Pulmonary artery endothelial cell (primary cell): ENCODE results near the gene PARP12. TPM values are rescaled to one million over a fixed set of nuclear protein-coding genes. Genes with fewer than 3 reads are reported as not detected.

ENCODE experiments used
- DNase-seq: peaks from one replicate; pipeline ENCODE4 v3.0.0-alpha.2; 2011; ENCODE audit warnings: low read depth, low spot score
- total RNA-seq: library from RNA; depleted of rRNA; stranded (reverse); fragments of >200 nt; gene quantifications from 2 replicates; pipeline ENCODE4 v1.2.3, GENCODE V29; 2014

Gene PARP12
- total RNA-seq, 1 donor from 2014 or later = 52.8 TPM

DNA sequence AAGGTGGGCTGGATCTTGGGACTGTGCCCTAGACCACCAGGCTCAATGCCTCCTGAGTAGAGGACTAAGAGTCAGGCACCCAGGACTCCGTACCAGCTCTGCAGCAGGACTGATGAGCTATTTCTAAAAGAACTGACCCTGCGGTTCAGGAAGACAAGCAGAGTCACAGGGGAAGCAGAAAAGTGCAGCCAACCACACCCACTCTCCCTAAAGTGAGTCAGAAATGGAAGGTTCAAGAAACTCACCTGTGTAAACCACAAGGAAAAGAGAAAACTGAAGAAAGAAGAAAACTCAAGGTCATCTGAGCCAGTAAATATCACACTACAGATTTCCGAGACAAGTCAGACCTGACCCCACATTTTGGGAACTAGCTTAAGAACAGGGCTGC lies 2.5 kb downstream of the PARP12 start:
- DNase-seq = no peak

DNA sequence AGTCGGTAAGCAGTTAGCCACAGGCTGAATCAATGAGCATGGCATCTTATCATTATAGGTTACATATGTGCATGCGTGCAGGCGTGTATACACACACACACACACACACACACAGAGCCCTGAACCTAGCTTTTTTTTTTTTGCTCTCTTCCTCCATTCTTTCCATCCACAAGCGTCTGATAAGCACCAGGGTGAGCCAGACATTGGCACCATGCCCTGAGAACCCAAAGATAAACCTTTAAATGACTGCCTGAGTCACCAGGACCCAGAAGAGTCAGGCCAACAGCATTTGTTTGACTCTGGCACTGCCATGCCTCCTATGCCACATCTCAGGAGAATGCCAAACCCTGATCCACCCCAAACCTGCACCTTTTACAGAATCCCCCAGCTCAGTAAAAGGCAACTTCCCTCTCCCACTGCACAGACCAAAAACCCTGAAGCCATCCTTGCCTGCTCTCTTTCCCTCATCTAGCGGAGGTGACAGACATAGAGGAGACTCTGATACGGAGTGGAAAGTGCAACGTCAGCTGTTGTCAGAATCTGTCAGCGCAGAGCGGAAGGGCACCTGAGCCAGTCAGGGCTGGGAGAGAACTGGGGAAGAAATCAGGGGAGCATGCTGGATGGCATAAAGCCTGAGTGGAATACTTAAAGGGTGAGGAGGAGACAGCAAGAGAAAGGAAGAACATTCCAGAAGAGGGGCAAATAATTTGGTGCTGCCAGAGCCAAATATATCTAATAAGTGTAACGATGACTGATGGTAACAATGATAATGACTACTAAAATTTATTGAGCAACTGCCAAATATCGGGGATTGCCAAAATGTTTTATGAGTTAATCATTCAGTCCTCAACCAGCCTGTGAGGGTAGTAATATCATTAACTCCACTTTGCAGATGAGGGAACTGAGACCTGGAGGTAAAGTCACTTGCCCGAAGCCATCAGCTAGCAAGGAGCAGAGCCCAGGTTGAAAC lies 3.2 kb downstream of the PARP12 start:
- peak; percentile 87 for DNase-seq

DNA sequence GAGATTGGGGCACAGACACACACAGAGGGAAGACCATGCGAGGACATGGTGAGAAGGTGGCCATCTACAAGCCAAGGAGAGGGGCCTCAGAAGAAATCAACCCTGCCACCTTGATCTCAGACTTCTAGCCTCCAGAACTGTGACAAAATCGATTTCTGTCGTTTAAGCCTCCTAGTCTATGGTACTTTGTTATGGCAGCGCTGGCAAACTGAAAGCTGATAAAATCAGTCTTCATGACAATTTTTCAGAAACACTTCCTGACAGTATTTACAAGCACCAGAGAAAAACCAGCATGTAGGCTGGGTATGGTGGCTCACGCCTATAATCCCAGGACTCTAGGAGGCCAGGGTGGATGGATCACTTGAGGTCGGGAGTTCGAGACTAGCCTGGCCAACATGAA lies 4.2 kb downstream of the PARP12 start:
- no peak for DNase-seq

DNA sequence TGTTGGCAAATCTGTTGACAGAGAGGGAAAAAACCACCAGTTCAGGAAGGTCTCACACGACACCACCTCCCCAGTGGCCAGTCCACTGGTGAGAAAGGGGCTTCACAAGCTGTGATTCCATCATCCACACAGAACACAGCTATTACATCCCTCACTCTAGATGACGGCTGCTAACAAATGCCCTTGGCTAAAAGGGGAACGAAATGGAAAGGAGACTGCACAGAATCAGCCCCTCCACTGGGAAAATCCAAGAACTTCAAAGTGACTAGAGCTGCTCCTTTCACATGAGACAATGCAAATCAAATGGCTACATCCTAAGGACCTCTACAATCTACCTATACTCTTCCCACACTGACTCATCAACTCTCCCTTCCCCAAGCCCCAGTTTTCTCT lies 5.6 kb downstream of the PARP12 start:
- no peak for DNase-seq

DNA sequence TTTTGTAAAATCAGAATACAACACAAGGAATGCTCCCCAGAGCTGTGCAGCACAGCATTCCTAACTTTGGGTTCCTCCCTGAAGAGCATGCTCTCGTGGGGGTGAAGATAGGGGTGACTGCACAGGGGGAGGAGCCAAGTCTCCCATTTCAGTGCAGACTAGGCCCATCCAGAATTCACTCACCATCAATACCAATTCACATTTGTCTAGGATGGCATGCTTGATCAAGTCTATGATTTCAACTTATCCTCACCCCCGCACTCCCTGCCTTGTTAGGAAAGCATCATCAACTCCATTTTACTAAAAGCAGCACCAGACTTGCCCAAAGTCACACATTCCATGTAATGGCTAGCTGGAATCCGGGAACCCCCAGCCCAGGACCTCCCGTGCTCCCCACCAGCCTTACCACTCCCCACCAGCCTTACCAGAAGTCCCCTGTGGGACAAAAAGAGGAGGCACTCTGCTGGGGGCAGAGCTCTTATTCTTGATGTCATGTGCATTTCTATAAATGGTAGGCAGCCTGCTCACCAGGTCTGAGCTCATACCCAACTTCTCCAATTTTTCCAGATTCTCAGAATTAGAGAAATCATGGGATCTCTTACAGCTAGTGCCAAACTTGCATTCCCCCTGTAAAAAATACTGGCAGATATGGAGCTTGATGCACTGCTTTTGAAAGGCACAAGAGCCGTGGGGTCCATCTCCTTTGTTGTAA lies 6.2 kb downstream of the PARP12 start:
- DNase-seq = no peak

DNA sequence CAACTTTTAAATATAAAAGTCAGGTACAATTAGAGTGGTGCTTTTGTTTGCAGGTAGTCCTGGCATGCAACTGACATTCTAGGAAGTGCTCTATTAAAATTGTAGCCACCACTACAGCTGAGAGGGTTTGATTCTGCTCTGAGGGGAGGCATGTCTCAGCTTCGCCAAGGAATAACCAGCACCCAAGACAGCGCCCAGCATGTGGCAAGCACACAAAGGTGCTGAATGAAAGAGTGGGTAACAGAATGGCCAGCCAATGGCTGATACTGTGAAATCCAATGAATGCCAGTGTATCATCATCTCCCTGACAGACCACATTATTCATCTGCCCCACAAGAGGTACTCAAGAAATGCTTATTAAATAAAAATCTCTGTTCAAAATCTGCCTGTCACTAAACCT lies 6.9 kb downstream of the PARP12 start:
- no peak for DNase-seq

DNA sequence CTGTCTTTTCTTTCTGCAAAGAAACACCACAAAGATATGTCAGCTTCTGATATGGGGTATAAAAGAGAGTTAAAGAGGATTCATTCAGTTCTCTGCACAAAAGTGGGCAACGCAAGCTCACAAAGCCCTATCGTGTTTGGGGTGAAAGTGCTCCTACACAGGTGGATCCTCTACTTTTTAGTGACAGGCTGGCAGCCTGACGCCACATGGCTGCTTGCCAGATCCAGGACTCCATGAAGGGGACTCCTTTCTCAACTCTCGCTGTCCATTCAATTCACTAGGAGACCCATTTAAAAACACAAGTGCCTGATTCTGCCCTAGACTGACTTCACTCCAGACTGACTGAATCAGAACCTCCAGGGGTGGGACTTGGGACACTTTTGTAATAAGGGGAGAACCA lies 8.0 kb downstream of the PARP12 start:
- DNase-seq = no peak

DNA sequence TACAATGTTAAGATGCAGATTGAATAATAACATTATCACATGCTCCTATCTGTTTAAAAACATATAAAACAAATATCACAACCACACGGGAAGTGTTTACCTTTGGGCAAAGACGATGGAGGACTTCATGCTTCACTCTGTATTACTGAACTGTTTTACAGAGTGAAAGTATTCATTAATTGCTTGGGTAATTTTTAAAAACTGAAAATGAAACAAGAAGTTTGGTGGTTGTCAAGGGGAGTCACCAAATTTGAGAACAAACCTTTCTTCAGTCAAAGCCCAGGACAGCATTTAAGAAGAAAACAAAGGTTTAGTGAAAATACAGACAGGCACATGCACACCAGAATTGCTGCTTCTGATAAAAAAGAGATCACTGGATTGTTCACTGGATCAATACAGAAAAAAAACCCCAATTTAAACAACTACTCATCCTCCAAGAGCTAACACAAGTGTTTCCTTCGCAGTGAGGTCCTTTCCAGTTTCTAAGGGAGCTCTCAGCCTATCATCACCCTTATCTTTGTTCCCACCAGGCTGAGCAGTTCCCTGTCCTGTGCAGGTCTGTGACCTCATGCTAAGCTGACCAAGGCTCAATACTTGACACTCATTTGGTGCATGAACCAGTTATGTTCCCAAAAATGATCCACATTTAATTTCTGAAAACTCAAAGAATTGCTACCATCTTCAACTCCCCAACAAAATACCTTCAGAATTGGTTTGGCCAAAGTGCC lies 8.8 kb downstream of the PARP12 start:
- DNase-seq = no peak

DNA sequence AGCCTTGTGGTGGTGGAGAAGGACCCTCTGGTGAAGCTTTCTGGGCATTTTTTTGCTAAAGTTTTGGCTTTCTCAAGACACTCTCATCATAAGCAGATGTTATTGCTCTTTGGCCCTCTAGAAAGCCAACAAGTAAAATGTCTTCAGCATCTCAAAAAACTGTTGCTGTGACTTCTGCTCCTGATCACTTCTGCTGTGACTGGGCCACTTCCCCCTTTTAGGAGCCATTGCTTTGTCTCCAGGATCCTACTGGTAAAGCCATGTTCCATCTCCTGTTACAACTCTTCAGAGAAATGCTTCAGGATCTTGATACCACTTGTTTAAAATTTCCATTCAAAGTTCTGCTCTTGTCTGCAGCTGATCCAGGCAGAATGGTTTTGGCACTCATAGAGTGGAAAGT lies 10.9 kb downstream of the PARP12 start:
- DNase-seq = no peak

DNA sequence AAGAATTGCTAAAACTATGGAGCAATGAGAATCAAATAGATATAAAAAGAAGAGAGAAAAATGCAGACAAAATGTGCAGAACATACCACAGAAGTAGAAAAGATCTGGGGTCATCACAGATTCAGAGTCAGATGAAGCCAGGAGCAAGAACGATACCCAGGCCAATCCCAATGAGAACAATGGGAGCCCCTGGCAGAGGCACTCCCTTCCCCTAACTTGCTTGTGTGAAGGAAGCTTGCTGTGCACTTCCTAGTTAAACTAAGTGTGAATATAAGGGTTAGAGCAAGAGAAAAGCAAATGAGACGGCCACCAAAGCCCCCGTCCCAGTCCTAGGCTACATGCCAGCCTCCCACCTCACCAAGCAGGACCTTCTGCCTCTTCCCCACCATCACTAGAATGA lies 12.7 kb downstream of the PARP12 start:
- no peak for DNase-seq

DNA sequence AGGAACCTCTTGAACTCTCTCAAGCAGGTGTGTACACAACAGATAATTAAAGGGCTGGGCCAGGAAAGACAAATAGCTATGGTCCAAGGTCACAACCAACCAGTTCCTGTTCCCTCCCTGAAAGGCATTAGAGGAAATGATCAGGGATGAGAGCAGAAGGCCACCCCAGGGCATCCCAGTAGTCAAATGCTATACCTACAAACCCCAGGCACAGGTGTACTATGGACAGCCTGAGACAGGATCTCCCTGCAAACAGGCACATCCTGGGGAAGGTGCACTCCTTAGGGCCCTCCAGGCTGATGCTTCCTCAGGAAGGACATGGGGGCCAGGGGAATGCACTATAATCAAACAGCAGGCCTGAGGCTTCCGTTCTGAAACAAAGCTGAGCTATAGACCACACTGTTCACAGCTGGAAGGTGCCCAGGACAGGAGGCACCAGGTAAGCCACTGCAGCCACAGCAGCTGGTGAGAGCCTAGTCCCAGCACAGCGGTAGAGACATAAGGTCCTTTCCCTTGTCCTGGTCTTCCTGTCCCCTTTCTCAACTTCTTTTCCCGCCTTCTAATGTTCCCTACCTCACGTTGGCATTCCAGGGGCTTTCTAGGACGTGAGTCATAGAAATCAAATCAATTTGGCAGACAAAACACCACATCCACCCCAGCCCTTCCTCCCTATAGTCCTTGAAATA lies 13.3 kb downstream of the PARP12 start:
- no peak for DNase-seq

DNA sequence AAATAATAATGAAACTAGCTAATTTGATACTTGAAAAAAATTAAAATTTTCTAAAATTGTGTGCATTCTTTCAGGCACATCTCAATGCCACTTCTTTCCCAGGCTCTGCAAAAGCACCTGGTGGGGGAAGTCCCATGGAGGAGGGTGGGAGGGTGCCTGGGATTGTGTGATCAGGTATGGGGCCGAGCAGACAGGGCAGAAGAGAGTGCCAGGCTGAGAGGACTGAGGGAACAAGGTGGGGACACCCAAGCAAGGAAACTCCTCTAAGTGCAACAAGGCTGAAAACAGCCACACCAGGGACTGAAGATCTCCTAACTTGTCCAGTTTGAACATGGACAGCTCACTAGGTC lies 13.8 kb downstream of the PARP12 start:
- no peak for DNase-seq

DNA sequence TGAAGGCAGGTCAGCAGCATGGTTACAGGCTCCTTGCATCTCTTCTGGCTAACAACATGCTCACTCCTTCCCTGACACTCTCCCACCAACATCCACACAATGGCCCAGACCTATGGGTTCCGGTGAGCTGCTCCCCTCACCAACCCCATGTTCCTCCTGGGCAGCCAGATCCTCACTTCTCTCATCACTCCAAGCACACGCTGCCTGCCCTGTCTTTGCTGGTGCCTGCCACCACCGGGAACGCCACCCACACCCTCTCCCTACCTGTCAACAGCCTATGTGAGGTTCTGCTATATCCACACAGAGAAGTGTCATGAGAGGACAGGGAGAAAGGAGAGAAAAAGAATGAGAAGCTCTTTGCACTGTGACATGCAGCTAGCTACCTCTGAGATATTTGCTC lies 14.6 kb downstream of the PARP12 start:
- DNase-seq = no peak

DNA sequence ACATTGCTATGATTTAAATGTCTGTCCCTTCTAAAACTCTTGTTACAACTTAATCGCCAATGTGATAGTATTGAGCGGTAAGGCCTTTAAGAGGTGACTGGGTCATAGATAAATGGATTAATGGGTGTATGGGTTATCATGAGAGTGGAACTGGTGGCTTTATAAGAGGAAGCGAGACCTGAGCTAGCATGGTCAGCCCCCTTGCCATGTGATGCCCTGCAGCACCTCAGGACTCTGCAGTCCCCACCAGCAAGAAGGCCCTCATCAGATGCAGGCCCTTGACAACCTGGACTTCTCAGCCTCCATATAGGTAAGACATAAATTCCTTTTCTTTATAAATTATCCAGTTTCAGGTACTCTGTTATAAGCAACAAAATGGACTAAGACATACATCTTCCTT lies 15.6 kb downstream of the PARP12 start:
- DNase-seq = no peak

DNA sequence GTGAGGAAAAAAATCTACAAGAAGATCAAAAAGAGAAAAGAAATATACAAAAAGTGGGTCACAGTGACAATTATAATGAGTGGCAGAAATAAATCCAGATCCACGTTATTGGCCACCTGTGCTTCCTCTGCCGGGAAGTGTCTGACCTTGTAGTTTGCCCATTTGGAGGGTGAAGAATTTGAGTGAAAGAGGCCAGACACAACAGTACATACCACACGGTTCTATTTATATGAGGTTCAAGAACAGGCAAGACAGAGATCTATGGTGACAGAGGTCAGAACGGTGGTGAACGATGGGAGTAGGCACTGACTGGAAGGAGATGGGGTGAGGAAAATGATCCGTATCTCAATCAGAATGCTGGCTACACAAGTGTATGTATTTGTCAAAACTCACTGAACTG lies 17.1 kb downstream of the PARP12 start:
- DNase-seq = no peak

DNA sequence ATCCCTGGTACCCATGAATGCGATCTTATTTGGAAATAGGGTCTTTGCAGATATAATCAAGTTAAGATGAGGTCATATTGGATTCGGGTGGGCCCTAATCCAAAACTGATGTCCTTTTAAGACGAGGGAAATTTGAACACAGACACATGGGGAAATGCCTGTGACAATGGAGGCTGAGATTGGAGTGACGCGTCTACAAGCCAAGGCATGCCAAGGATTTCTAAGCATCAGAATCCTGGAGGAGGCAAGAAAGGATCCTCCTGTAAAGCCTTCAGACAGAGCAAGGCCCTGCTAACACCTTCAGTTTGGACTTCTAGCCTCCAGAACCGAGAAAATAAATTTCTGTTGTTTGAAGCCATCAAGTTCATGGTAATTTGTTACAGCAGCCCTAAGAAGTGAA lies 18.5 kb downstream of the PARP12 start:
- DNase-seq = no peak

DNA sequence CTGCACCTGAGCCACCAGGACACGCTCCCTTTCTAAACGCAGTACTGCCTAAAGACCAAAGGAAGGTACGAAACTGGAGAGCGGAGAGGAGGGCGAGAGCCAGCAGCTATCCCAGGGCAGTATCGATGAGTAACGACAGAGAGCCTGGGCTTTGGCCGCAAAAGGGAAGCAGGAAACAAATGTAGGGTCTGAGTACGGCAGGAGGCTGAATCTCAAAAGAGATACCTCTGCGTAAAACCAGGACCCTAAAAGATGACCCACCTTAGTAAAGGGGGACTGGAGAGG lies 20.4 kb downstream of the PARP12 start:
- DNase-seq = no peak

DNA sequence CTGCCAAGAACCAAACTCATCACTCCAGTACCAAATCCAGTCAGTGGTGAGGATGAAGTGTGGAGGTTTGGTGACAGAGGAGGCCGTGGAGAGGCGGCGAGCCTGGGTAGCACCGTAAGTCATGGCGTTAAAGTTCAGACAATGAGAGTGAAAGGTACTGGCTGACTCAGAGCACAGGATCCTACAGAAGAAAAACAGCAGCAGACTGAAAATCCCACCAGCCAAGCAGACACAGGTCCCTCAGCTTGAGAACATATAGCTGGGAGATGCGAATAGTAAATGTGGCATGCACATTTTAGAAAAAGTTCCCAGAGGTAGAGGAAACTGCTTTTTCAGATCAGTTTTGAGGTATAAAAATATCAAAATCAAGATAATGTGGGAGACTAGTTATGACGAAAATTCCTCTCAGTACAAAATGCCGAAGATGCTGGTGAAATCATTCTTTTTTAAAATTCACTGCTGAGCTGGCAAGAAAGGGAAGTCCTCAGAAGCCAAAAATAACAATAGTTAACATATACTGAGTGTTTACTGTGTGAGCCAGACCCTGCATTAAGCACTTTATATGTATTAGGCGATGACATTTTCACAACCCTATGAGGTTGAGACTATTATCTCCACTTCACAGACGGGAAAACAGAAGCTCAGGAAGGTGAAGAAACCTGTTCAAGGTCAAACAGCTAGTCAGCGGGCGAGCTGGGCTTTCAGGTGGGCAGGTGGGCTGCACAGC lies 20.9 kb downstream of the PARP12 start:
- DNase-seq = no peak

DNA sequence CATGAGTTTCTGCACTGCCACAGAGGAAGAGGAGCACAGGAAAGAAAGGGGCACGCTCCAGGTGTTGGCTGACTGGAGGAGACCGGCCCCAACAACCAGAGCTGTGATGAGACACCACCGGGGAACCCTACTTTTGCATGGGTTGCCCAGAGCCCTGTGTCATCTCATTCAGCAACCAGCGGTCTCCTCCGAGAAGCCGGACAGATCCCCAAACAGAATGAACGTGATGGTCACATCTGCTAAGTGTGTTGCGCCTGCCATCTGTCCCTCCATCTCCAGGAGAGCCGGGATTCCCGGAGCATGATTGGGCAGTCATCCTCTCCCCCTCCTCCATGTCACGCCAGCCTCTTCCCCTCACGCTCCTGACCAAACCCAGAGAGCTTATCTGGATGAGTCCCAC lies 22.9 kb downstream of the PARP12 start:
- DNase-seq = no peak

DNA sequence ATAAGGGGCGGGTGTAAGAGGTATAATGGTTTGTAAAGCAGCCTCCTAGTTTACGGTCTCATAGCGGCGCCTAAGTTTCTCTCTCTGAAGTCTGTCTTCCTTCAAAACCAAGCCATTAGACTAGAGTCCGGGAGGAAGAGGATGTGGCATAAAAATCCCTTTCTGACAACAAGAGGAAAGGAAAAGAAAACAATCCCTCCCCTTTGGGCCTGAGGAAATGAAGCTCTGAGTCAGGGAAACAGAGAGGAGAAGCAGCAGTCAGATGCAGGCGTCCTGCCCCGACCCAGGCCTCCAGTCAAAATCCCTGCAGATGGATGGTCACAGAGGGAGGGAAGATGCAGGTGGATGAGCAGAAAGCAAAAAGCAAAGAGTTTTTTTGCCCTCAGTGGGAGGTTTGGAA lies 23.7 kb downstream of the PARP12 start:
- DNase-seq = no peak

DNA sequence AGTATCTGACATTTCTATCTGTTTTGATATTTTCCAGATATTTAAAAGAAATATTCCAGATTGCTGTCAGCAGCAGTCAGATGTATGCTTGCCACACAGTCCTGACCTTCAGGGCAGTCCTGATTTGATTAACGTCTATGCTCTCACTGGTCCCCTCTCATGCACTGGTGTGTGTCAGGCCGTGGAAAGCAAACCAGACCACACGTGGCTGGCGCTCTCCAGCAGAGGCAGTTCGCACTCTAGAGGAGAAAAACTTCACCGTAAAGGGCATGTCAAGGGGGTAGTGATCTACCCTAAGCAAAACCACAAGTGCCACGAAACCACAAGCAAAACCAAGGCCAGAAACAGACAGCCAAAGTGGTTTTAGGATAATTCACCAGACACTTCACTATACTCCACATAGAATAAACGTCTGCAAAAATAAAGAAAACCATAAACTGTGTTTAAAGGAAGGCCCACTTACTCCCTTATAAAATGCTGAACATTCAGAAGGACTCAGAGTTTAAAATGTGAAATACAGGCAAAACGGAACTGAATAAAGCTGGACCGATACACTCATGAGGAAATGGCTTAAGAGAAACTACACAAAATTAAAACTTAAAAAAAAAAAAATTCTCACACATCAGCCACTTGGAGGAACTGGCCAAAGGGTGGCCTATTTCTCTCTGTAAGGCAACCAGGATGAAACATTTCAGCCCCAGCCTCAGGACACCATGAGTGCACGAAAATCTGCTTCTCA lies 26.4 kb downstream of the PARP12 start:
- DNase-seq = no peak
